Effector memory CD4-positive, alpha-beta T cell (primary cell): Measurements from ENCODE around the gene SHB.

Experiments used
- DNase-seq, 3 donors: peaks; one replicate each; pipeline ENCODE4 v3.0.0-alpha.2; 2020
- H3K27ac ChIP-seq: 2 replicates; pipeline ENCODE4 v1.7.0; 2013; ENCODE audit warnings: mild to moderate bottlenecking, low read length, moderate library complexity; ENCODE audit not compliant: insufficient read depth, poor library complexity, severe bottlenecking
- H3K27me3 ChIP-seq: replicated peaks from 2 replicates; pipeline ENCODE4 v1.7.0; 2013; ENCODE audit warnings: mild to moderate bottlenecking, low read length; ENCODE audit not compliant: insufficient read depth, control insufficient read depth, poor library complexity, severe bottlenecking
- H3K36me3 ChIP-seq: 2 replicates; pipeline ENCODE4 v1.7.0; 2013; ENCODE audit warnings: mild to moderate bottlenecking, low read length, moderate library complexity; ENCODE audit not compliant: control insufficient read depth, insufficient read depth
- H3K4me1 ChIP-seq: 2 replicates; pipeline ENCODE4 v1.7.0; 2013; ENCODE audit warnings: low read length, mild to moderate bottlenecking; ENCODE audit not compliant: control insufficient read depth, insufficient read depth, poor library complexity, severe bottlenecking
- H3K4me3 ChIP-seq: 2 replicates; pipeline ENCODE4 v1.7.0; 2013; ENCODE audit warnings: low read length, low read depth, mild to moderate bottlenecking; ENCODE audit not compliant: insufficient read depth, poor library complexity, severe bottlenecking
- H3K9me3 ChIP-seq: 2 replicates; pipeline ENCODE4 v1.7.0; 2013; ENCODE audit warnings: mild to moderate bottlenecking, low read length, moderate library complexity; ENCODE audit not compliant: control insufficient read depth

SHB gene

GRCh38 chr9:38016375-38017135, 52.5 kb downstream of the SHB start:
- Histone ChIP-seq H3K27ac (no peak overlapping the region), H3K4me3 (no peak overlapping the region), H3K27me3 (no peaks in the 10 kb centered on the region), H3K9me3 (no peaks in the 10 kb centered on the region), H3K4me1 (no peaks in the 10 kb centered on the region), H3K36me3 (no peaks in the 10 kb centered on the region)
- DNase-seq, result no peak

GRCh38 chr9:38015906-38016305, 53.1 kb downstream of the SHB start:
- DNase-seq, result no peak
- H3K27me3 ChIP-seq, result no peaks in the 10 kb centered on the region
- H3K27ac ChIP-seq, result no peak overlapping the region
- no peak overlapping the region for H3K4me3 ChIP-seq
- no peaks in the 10 kb centered on the region for H3K9me3 ChIP-seq
- H3K36me3 ChIP-seq, result no peaks in the 10 kb centered on the region
- H3K4me1 ChIP-seq, result no peaks in the 10 kb centered on the region

GRCh38 chr9:38015266-38015665, 53.8 kb downstream of the SHB start:
- Histone ChIP-seq H3K4me3 (no peak overlapping the region), H3K36me3 (no peaks in the 10 kb centered on the region), H3K27me3 (no peaks in the 10 kb centered on the region), H3K4me1 (no peaks in the 10 kb centered on the region), H3K27ac (no peak overlapping the region), H3K9me3 (no peaks in the 10 kb centered on the region)
- DNase-seq, result no peak

GRCh38 chr9:38012767-38013450, 56.1 kb downstream of the SHB start:
- Histone ChIP-seq H3K4me3 (no peak overlapping the region), H3K36me3 (no peaks in the 10 kb centered on the region), H3K9me3 (no peaks in the 10 kb centered on the region), H3K27me3 (no peaks in the 10 kb centered on the region), H3K4me1 (no peaks in the 10 kb centered on the region), H3K27ac (no peak overlapping the region)
- DNase-seq, result no peak

GRCh38 chr9:38011991-38012390, 57.0 kb downstream of the SHB start:
- Histone ChIP-seq H3K27ac (no peak overlapping the region), H3K4me3 (no peak overlapping the region), H3K9me3 (no peaks in the 10 kb centered on the region), H3K4me1 (no peaks in the 10 kb centered on the region), H3K36me3 (no peaks in the 10 kb centered on the region), H3K27me3 (no peaks in the 10 kb centered on the region)
- DNase-seq, result no peak

GRCh38 chr9:38010918-38011704, 57.9 kb downstream of the SHB start:
- no peak overlapping the region for H3K27ac ChIP-seq

GRCh38 chr9:38009990-38010389, 59.0 kb downstream of the SHB start:
- H3K27ac ChIP-seq, result no peak overlapping the region
- DNase-seq, result no peak
- no peaks in the 10 kb centered on the region for H3K36me3 ChIP-seq
- H3K27me3 ChIP-seq, result no peaks in the 10 kb centered on the region
- no peak overlapping the region for H3K4me3 ChIP-seq
- H3K4me1 ChIP-seq, result no peaks in the 10 kb centered on the region
- no peaks in the 10 kb centered on the region for H3K9me3 ChIP-seq

More at GRCh38 chr9:38010918-38011704, 57.9 kb downstream of the SHB start:
- no peaks in the 10 kb centered on the region for H3K27me3 ChIP-seq
- no peaks in the 10 kb centered on the region for H3K36me3 ChIP-seq
- DNase-seq, result no peak
- H3K4me1 ChIP-seq, result no peaks in the 10 kb centered on the region
- H3K4me3 ChIP-seq, result no peak overlapping the region
- no peaks in the 10 kb centered on the region for H3K9me3 ChIP-seq

- H3K4me1 ChIP-seq, result no peaks in the 10 kb centered on the region
- H3K27me3 ChIP-seq, result no peaks in the 10 kb centered on the region
- no peak for DNase-seq
- H3K4me3 ChIP-seq, result no peak overlapping the region
- no peak overlapping the region for H3K27ac ChIP-seq
- H3K9me3 ChIP-seq, result no peaks in the 10 kb centered on the region
- no peaks in the 10 kb centered on the region for H3K36me3 ChIP-seq
These were observed 60.0 kb downstream of the SHB start for GRCh38 chr9:38009035-38009501.

GRCh38 chr9:38008168-38009034, 60.6 kb downstream of the SHB start:
- DNase-seq, result no peak
- no peaks in the 10 kb centered on the region for H3K27me3 ChIP-seq
- no peak overlapping the region for H3K4me3 ChIP-seq
- no peaks in the 10 kb centered on the region for H3K36me3 ChIP-seq
- H3K4me1 ChIP-seq, result no peaks in the 10 kb centered on the region
- no peaks in the 10 kb centered on the region for H3K9me3 ChIP-seq
- no peak overlapping the region for H3K27ac ChIP-seq
